Loucy (cell line): Measurements from ENCODE around the gene CCL28.

ENCODE experiments used
- CTCF ChIP-seq: fragments of 200-600 bp; sonication (generic); conservative IDR thresholded peaks from 2 replicates; pipeline ENCODE4 v1.5.1; 2014; ENCODE audit warnings: mild to moderate bottlenecking, antibody characterized with exemption, low read length
- EZH2phosphoT487 ChIP-seq: fragments of 200-600 bp; IDR thresholded peaks from 2 replicates; pipeline ENCODE4 v1.6.1; 2018; ENCODE audit warnings: antibody characterized with exemption, mild to moderate bottlenecking, moderate library complexity, borderline replicate concordance

- TF ChIP-seq CTCF (no peak), EZH2phosphoT487 (no peak)
These were observed 73.3 kb downstream of the CCL28 start for GRCh38 chr5:43338862-43339261.
